HepG2 (cell line): ENCODE data around the gene C2orf80. TPM values are rescaled to one million over a fixed set of nuclear protein-coding genes. Genes with fewer than 3 reads are reported as not detected.

ENCODE experiments used
- DBP ChIP-seq: sonication (generic); formaldehyde crosslinking; IDR thresholded peaks from 2 replicates; pipeline ENCODE4 v1.4.0; 2020; ENCODE audit warnings: missing genetic modification reagents; ENCODE audit errors: not compliant biosample characterization
- HMGXB3 ChIP-seq: sonication (generic); formaldehyde crosslinking; IDR thresholded peaks from 2 replicates; pipeline ENCODE4 v1.4.0; 2020; ENCODE audit warnings: missing genetic modification reagents, borderline replicate concordance
- MNT ChIP-seq: fragments of 450-650 bp; IDR thresholded peaks from 2 replicates; pipeline ENCODE4 v1.6.1; 2016
- PAX8 ChIP-seq: sonication (generic); formaldehyde crosslinking; IDR thresholded peaks from 2 replicates; pipeline ENCODE4 v1.8.0; 2022; ENCODE audit warnings: mild to moderate bottlenecking, missing genetic modification reagents, borderline replicate concordance
- POGK ChIP-seq: sonication (generic); formaldehyde crosslinking; conservative IDR thresholded peaks from 2 replicates; pipeline ENCODE4 v1.8.0; 2022; ENCODE audit warnings: mild to moderate bottlenecking, moderate library complexity, missing genetic modification reagents
- RNF219 ChIP-seq: sonication (generic); formaldehyde crosslinking; IDR thresholded peaks from 2 replicates; pipeline ENCODE4 v1.5.0; 2020; ENCODE audit warnings: mild to moderate bottlenecking, missing genetic modification reagents
- SNAPC2 ChIP-seq: sonication (generic); formaldehyde crosslinking; IDR thresholded peaks from 2 replicates; pipeline ENCODE4 v1.8.1; 2022; ENCODE audit warnings: mild to moderate bottlenecking, missing genetic modification reagents
- ZFY ChIP-seq: sonication (generic); formaldehyde crosslinking; IDR thresholded peaks from 2 replicates; pipeline ENCODE4 v1.4.0; 2020; ENCODE audit warnings: missing genetic modification reagents
- ZNF264 ChIP-seq: sonication (generic); formaldehyde crosslinking; IDR thresholded peaks from 2 replicates; pipeline ENCODE4 v1.4.0; 2020; ENCODE audit warnings: missing genetic modification reagents
- ZNF34 ChIP-seq: sonication (generic); formaldehyde crosslinking; IDR thresholded peaks from 2 replicates; pipeline ENCODE4 v1.4.0; 2020; ENCODE audit warnings: mild to moderate bottlenecking, missing genetic modification reagents, borderline replicate concordance
- ZNF343 ChIP-seq: sonication (generic); formaldehyde crosslinking; IDR thresholded peaks from 2 replicates; pipeline ENCODE4 v1.4.0; 2020; ENCODE audit warnings: mild to moderate bottlenecking, missing genetic modification reagents
- ZNF574 ChIP-seq: sonication (generic); formaldehyde crosslinking; IDR thresholded peaks from 2 replicates; pipeline ENCODE4 v1.4.0; 2020; ENCODE audit warnings: missing genetic modification reagents
- ZNF615 ChIP-seq: sonication (generic); formaldehyde crosslinking; IDR thresholded peaks from 2 replicates; pipeline ENCODE4 v1.5.0; 2020; ENCODE audit warnings: mild to moderate bottlenecking, missing genetic modification reagents, borderline replicate concordance
- ZNF780A ChIP-seq: sonication (generic); formaldehyde crosslinking; IDR thresholded peaks from 2 replicates; pipeline ENCODE4 v1.8.0; 2022; ENCODE audit warnings: mild to moderate bottlenecking, missing genetic modification reagents, moderate library complexity
- ZNF781 ChIP-seq: sonication (generic); formaldehyde crosslinking; IDR thresholded peaks from 2 replicates; pipeline ENCODE4 v1.5.1; 2020; ENCODE audit warnings: borderline replicate concordance, mild to moderate bottlenecking, missing genetic modification reagents; ENCODE audit errors: not compliant biosample characterization
- polyA plus RNA-seq, 8 experiments: library from polyadenylated mRNA; depleted of rRNA in 3 of 8; stranded (reverse) in 7 of 8; unstranded in 1 of 8; fragments of >200 nt; fragmentation: Illumina TruSeq in 4 of 8; extraction: Trizol in 4 of 8; gene quantifications; 2 replicates each; pipeline versions ENCODE4 v1.2.1 to v1.2.3, GENCODE V29; 2011 to 2016; ENCODE audit warnings: low read depth in 4 of 8, missing spikeins in 1 of 8, mixed read lengths in 1 of 8; ENCODE audit not compliant: insufficient read depth in 1 of 8
- total RNA-seq, 5 experiments: library from RNA; depleted of rRNA; stranded (reverse); fragments of >200 nt; fragmentation: Illumina TruSeq; extraction: Trizol; gene quantifications; 2 replicates each; pipeline ENCODE4 v1.2.3, GENCODE V29; 2016; ENCODE audit warnings: low read depth in 1 of 5

C2orf80 gene
- total and polyA plus RNA-seq, 2 of the 13 experiments (the other 11 are each of a cell fraction or from before 2014, with no cell fraction given): not detected

GRCh38 chr2:208179028-208179609 lies 10.7 kb downstream of the C2orf80 start (continued):
- TF ChIP-seq MNT (no peak), ZFY (CRISPR knock-in tag) (no peak), ZNF781 (CRISPR knock-in tag) (no peak), ZNF343 (CRISPR knock-in tag) (no peak), HMGXB3 (no peak), ZNF574 (CRISPR knock-in tag) (peak; percentile 31; the same call in 1 of the 2 replicates), SNAPC2 (no peak), PAX8 (no peak), ZNF34 (no peak), ZNF264 (CRISPR knock-in tag) (no peak), ZNF615 (no peak), POGK (CRISPR knock-in tag) (no peak), ZNF780A (CRISPR knock-in tag) (no peak), RNF219 (CRISPR knock-in tag) (no peak), DBP (CRISPR knock-in tag) (no peak)
